PC-3 (cell line): ENCODE measurements around the gene NOL4.

ENCODE experiments used
- CTCF ChIP-seq: fragments of 300-600 bp; sonication (generic); conservative IDR thresholded peaks from 2 replicates; pipeline ENCODE4 v1.5.1; 2017; ENCODE audit warnings: antibody characterized with exemption, low read depth, mild to moderate bottlenecking, low read length
- EZH2 ChIP-seq: fragments of 300-600 bp; sonication (generic); IDR thresholded peaks from one replicate; pipeline ENCODE4 v1.6.1; 2017; ENCODE audit warnings: antibody characterized with exemption, mild to moderate bottlenecking, low read length; ENCODE audit not compliant: unreplicated experiment
- EZH2phosphoT487 ChIP-seq: fragments of 300-600 bp; sonication (generic); IDR thresholded peaks from 2 replicates; pipeline ENCODE4 v1.6.1; 2018; ENCODE audit warnings: mild to moderate bottlenecking, antibody characterized with exemption, low read length, borderline replicate concordance

GRCh38 chr18:34251919-34252318 lies 27.2 kb upstream of the NOL4 start:
- no peak for TF ChIP-seq CTCF
- TF ChIP-seq EZH2 = no peak
- no peak for TF ChIP-seq EZH2phosphoT487
